Stomach smooth muscle (tissue), 2 donors: ENCODE data around the gene IPPK.

Experiments used
- H3K27ac ChIP-seq: one replicate; pipeline ENCODE4 v1.7.0; 2013; ENCODE audit warnings: mild to moderate bottlenecking, low read length, inconsistent platforms
- H3K27me3 ChIP-seq, 2 donors: one replicate each; pipeline ENCODE4 v1.7.0; 2013; ENCODE audit warnings: low read length in 2 of 2; ENCODE audit not compliant: insufficient read depth in 2 of 2, control insufficient read depth in 1 of 2
- H3K36me3 ChIP-seq, 2 donors: one replicate each; pipeline ENCODE4 v1.7.0; 2013; ENCODE audit warnings: low read length in 2 of 2; ENCODE audit not compliant: control insufficient read depth in 2 of 2, insufficient read depth in 2 of 2
- H3K4me1 ChIP-seq: one replicate; pipeline ENCODE4 v1.7.0; 2013; ENCODE audit warnings: low read length; ENCODE audit not compliant: control insufficient read depth, insufficient read depth
- H3K4me3 ChIP-seq, 2 donors: one replicate each; pipeline ENCODE4 v1.7.0; 2013; ENCODE audit warnings: low read length in 2 of 2
- H3K9ac ChIP-seq, 2 donors: one replicate each; pipeline ENCODE4 v1.7.0; 2013; ENCODE audit warnings: low read length in 2 of 2, mild to moderate bottlenecking in 1 of 2
- H3K9me3 ChIP-seq, 2 donors: one replicate each; pipeline ENCODE4 v1.7.0; 2013; ENCODE audit warnings: low read length in 2 of 2; ENCODE audit not compliant: control insufficient read depth in 2 of 2
- donor health status: healthy.
- donor health status: Pancreatic carcinoma.

The IPPK gene

DNA sequence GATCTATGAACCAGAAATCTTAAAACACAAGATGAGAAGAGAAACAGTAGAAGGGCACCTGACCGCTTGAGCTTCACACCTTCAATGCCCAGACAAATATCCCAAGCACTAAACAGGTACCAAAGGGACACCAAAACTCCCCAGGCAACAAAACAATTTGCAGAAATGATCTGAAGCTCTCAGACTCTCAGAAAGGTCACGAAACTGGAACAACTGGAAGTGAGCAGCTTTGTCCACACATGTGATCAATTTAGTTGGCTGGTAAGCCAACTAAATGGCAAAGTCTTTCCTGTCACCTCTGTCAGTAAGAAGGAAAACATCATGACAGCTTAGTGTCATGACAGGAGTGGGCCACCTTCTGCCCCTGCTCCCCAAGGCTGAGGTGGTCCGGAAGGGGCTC, 4.1 kb downstream of the IPPK start:
- H3K4me1 ChIP-seq: peaks cover 19% of the 10 kb centered on the region
- H3K27ac ChIP-seq: no peak overlapping the region
- no peaks in the 10 kb centered on the region for H3K9me3 ChIP-seq
- no peak overlapping the region for H3K9ac ChIP-seq
- H3K36me3 ChIP-seq: peaks cover 6 to 9% of the 10 kb centered on the region in 2 donors
- H3K27me3 ChIP-seq: no peaks in the 10 kb centered on the region
- H3K4me3 ChIP-seq: no peak overlapping the region

DNA sequence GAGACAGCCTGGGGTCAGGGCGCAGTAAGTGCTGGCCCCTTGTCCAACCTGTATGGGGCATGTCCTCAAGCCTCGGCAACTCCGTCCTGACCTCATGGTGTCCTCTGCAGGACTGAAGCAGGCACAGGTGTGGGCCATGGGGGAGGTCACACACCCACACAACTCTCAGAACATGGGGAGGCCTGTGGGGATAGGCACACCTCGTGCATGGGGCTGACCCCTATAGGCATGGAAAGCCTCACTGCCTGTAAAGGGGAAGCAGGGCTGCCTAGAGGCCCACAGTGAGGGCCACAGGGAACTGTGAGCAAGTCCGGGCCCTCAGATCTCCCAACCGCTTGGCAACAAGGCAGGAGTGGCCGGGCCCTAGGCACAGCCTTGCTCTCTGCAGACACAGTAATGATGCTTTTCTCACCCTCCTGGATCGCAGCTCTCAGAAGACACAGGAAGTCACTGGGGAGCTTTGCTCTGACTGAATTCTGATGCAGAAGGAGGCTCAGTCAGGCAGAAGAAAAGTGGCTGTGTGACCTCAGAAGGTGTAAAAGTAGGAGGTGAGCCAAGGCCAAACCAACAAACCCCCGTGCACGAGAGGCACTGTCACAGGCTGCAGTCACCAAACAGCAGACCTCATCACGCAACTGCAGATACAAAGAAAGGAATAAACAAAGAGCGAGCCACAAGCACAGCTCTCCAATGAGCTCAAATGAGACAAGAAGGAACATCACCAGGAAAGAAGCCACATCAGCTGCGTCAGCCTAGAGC, 5.4 kb downstream of the IPPK start:
- no peaks in the 10 kb centered on the region for H3K9me3 ChIP-seq
- no peak overlapping the region for H3K27ac ChIP-seq
- H3K4me1 ChIP-seq: peaks cover 16% of the 10 kb centered on the region

DNA sequence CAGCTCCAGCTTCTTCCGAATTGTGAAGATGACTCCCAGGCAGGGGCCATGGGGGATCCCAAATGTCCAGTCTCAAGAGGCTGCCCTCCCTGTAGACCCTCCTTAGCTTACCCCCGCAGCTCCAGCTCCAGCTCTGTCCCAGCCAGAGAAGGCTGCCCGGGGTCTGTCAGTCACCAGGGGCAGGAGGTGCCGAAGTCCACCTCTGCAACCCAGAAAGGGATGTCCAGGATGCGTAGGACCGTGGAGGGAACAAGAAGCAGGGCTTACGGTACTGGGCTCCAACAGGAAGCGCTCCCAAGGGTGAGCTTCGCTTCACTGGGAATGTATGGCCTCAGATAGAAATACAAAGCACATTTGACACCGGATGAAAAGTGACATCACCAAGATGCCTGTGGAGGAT, 6.0 kb downstream of the IPPK start:
- Histone ChIP-seq H3K36me3 (peaks cover 6 to 9% of the 10 kb centered on the region in 2 donors), H3K9ac (no peak overlapping the region), H3K27ac (no peak overlapping the region)

More for the DNA sequence above, 5.4 kb downstream of the IPPK start:
- Histone ChIP-seq H3K27me3 (no peaks in the 10 kb centered on the region), H3K36me3 (peaks cover 6 to 9% of the 10 kb centered on the region in 2 donors), H3K9ac (no peak overlapping the region), H3K4me3 (no peak overlapping the region)

DNA sequence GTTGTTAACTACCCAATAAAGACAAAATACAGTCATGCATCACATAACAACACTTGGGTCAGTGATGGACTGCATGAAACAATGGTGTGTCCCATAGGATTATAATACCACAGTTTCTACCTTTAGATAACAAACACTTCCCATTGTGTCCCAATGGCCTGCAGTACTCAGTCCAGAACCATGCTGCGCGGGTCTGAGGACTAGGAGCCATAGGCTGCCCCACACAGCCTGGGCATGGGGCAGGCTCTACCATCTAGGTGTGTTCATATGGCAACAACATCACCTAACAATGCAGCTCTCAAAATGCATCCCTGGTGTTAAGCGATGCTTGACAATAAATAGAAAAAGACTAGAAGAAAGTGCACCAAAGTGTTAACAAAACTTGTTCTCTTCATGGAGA, 6.8 kb downstream of the IPPK start:
- H3K9me3 ChIP-seq: no peaks in the 10 kb centered on the region
- peaks cover 8 to 12% of the 10 kb centered on the region in 2 donors for H3K36me3 ChIP-seq

More for the DNA sequence above, 6.0 kb downstream of the IPPK start:
- no peaks in the 10 kb centered on the region for H3K27me3 ChIP-seq
- H3K4me1 ChIP-seq: peaks cover 10% of the 10 kb centered on the region
- H3K4me3 ChIP-seq: no peak overlapping the region
- no peaks in the 10 kb centered on the region for H3K9me3 ChIP-seq

DNA sequence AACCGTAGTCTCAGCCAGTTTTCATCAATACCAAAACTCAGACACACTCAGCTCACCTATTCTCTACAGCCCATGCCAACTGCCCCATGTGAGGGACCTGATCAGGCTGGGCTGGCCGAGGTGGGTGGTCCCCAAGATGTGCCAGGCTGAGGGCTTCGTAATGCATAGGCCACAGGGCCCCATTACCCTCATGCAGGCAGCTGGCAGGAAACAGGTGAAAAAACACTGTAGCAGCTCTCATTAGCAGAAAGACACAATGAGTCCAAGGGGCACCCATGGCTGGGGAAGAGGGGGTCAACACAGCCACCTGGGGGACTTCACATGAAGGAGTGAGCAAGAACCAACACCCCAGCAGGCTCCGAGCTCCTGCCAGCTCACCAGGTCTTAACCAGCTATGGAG, 8.2 kb downstream of the IPPK start:
- no peak overlapping the region for H3K9ac ChIP-seq
- H3K36me3 ChIP-seq: peaks cover 13 to 15% of the 10 kb centered on the region in 2 donors
- H3K27ac ChIP-seq: no peak overlapping the region
- no peaks in the 10 kb centered on the region for H3K9me3 ChIP-seq
- H3K4me3 ChIP-seq: no peak overlapping the region
- H3K27me3 ChIP-seq: no peaks in the 10 kb centered on the region
- peaks cover 6% of the 10 kb centered on the region for H3K4me1 ChIP-seq

More for the DNA sequence above, 6.8 kb downstream of the IPPK start:
- H3K9ac ChIP-seq: no peak overlapping the region
- H3K4me1 ChIP-seq: peaks cover 6% of the 10 kb centered on the region
- no peaks in the 10 kb centered on the region for H3K27me3 ChIP-seq
- H3K27ac ChIP-seq: no peak overlapping the region
- H3K4me3 ChIP-seq: no peak overlapping the region

DNA sequence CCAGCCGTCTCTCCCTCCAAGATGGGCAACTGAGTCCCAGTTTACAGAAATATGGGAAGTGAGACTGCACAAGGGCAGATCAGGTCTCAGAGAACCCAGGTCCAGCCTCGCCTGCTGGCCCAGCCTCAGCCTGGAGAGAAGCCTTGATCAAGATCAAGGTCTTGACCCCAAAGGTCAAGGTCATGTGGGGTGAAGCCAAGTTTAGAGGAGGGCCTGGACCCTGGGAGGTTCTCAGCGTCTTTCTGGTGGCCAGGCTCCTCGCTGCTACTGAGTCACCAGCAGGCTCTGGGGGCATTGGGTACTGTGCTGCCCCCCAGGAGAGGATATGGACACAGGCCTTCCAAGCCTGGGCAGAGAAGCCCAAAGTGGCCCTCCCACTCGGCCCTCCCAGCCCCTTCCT, 8.8 kb downstream of the IPPK start:
- no peaks in the 10 kb centered on the region for H3K9me3 ChIP-seq
- peaks cover 11 to 16% of the 10 kb centered on the region in 2 donors for H3K36me3 ChIP-seq
- H3K9ac ChIP-seq: no peak overlapping the region
- no peaks in the 10 kb centered on the region for H3K27me3 ChIP-seq
- no peak overlapping the region for H3K27ac ChIP-seq
- H3K4me1 ChIP-seq: peaks cover 6% of the 10 kb centered on the region
- H3K4me3 ChIP-seq: no peak overlapping the region

DNA sequence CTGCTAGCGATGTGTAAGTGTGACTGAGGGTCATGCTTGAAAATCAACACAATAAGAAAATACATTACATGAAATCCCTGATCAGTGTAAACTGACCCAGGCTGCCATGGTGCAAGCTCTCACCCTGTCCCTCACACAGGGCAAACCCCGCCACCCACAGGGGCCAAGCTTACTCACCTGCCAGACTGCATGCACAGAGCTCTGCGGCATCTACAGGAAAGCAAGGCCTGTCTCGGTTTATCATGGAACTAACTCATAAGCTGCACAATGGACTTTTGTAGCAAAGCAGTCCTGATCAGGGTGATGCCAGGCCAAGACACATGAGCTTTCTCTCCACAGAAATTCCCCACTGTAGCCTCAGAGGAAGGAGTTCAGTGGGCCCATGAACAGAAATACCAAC, 9.7 kb downstream of the IPPK start:
- Histone ChIP-seq H3K4me1 (peaks cover 6% of the 10 kb centered on the region), H3K27me3 (no peaks in the 10 kb centered on the region), H3K9ac (no peak overlapping the region), H3K4me3 (no peak overlapping the region), H3K36me3 (peaks cover 7 to 20% of the 10 kb centered on the region in 2 donors), H3K9me3 (no peaks in the 10 kb centered on the region), H3K27ac (no peak overlapping the region)

DNA sequence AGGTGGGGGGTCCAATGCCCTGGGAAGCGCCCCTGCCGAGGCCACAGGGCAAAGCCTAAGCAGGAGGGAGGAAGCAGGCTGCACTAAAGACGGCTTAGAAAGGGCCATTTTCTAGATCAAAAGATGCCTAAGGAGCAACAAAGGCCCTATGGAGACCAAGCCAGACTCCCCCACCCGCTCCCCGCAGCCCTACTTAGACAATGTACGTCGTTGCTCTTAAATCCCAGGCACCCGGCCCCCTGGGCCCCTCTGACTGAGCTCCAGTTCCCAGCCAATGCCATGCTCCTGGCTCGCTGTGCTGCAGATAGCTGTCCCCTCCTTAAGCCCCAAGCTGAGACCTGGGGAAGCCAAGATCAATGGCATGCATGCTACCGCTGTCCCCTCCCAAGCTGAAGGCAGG, 10.3 kb downstream of the IPPK start:
- Histone ChIP-seq H3K27ac (no peak overlapping the region), H3K9ac (no peak overlapping the region), H3K9me3 (no peaks in the 10 kb centered on the region), H3K27me3 (no peaks in the 10 kb centered on the region), H3K36me3 (peaks cover 7 to 23% of the 10 kb centered on the region in 2 donors), H3K4me1 (peaks cover 3% of the 10 kb centered on the region), H3K4me3 (no peak overlapping the region)

DNA sequence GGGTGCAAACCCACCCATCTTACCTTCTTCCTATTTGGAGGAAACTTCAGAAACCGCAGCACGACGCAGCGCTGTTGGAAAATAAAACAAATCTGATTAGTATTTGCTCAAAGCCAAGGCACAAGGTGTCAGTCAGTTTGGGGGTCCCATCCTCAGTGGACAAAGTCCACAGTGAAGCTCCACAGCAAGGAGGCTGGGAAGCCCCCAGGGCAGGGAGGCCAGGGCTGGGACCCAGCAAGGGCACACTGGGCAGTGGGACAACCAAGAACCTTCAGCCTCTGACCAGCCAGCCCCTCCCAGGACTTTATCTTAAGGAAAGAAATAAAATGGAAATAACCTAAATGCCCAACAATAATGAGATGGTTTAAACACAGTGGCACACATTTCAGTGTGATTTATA, 11.3 kb downstream of the IPPK start:
- H3K27ac ChIP-seq: no peak overlapping the region
- H3K9ac ChIP-seq: no peak overlapping the region
- H3K4me1 ChIP-seq: peaks cover 3% of the 10 kb centered on the region
- H3K9me3 ChIP-seq: no peaks in the 10 kb centered on the region
- no peaks in the 10 kb centered on the region for H3K27me3 ChIP-seq
- no peak overlapping the region for H3K4me3 ChIP-seq
- peaks cover 7 to 23% of the 10 kb centered on the region in 2 donors for H3K36me3 ChIP-seq

DNA sequence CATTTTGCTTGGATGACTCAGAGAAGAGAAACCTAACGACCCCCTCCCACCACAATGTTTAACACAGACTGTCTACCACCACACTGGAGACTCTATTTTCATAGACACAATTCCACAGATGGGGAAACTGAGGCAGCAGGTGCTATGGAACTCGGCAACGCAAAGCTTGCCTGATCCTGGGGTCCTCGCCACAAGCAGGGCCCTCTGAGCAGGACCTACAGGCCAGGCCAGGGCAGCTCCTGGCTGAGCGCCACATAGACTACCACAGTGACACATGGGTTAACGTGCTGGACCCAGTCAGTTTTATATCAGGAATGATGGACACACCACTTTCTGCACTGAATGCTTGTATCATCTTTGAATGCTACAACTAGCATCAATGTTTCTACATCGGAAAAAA, 11.8 kb downstream of the IPPK start:
- no peak overlapping the region for H3K27ac ChIP-seq
- H3K27me3 ChIP-seq: no peaks in the 10 kb centered on the region
- peaks cover 7 to 21% of the 10 kb centered on the region in 2 donors for H3K36me3 ChIP-seq
- H3K9ac ChIP-seq: no peak overlapping the region
- H3K9me3 ChIP-seq: no peaks in the 10 kb centered on the region
- H3K4me3 ChIP-seq: no peak overlapping the region
- H3K4me1 ChIP-seq: peaks cover 5% of the 10 kb centered on the region

DNA sequence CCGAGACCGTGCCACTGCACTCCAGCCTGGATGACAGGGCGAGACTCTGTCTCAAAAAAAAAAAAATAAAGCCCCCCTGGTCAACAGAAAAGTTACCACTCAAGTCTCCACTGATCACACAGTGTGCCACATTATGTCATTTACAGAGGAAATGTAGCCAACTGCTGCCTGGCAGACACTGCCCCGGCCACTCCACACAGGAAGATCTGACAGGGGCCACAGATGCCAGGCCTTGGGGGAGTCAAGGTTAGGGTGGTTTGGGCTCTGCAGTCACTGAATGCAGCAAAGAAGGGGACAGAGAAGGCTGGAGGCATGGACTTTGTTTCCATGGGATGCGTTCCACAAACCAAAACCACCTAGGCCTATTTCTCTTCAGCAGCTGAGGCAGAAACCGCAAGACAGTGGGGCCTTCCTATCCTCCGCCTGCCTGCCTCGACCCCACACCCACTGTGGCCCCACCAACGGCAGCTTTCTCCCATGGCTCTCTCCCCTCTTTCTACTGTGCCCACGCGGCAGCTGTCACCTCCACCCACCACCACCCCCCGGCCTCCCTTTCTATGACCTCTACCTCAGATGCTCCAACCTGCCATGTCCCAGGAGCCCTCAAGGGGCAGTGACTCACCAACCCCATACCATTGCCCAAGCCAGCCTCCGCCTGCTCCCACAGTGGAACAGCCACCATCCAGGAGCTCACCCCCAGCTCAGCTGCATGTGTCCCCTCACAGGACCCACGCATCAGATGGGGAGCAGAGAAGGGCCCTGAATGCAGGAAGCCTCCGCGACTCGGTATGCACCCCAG, 12.4 kb downstream of the IPPK start:
- H3K27ac ChIP-seq: no peak overlapping the region

More for the DNA sequence above, 12.4 kb downstream of the IPPK start:
- Histone ChIP-seq H3K4me3 (no peak overlapping the region), H3K9me3 (no peaks in the 10 kb centered on the region), H3K4me1 (peaks cover 8% of the 10 kb centered on the region), H3K27me3 (no peaks in the 10 kb centered on the region), H3K36me3 (peaks cover 7 to 18% of the 10 kb centered on the region in 2 donors), H3K9ac (no peak overlapping the region)
